ENCODE measurements around the gene FBXW2.

DNA sequence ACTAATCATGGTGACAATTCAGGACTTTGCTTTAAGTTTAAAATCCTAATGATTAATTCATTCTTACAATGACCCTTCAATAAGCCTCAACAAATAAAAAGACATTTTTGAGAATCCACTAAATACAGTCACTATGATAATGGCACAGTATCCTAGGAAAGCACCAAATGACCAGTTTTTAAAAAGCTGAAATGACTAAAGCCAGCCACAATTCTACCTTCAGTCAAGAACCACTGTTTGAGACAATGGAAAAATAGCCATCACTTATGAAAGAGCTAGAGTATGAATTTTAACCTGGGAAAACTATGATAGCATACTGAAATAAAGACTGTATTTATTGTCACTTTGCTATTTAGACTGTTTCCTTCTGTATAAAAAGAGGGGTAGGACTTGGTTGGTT is 14.0 kb downstream of the FBXW2 start:
- TF ChIP-seq, protein P1, sequence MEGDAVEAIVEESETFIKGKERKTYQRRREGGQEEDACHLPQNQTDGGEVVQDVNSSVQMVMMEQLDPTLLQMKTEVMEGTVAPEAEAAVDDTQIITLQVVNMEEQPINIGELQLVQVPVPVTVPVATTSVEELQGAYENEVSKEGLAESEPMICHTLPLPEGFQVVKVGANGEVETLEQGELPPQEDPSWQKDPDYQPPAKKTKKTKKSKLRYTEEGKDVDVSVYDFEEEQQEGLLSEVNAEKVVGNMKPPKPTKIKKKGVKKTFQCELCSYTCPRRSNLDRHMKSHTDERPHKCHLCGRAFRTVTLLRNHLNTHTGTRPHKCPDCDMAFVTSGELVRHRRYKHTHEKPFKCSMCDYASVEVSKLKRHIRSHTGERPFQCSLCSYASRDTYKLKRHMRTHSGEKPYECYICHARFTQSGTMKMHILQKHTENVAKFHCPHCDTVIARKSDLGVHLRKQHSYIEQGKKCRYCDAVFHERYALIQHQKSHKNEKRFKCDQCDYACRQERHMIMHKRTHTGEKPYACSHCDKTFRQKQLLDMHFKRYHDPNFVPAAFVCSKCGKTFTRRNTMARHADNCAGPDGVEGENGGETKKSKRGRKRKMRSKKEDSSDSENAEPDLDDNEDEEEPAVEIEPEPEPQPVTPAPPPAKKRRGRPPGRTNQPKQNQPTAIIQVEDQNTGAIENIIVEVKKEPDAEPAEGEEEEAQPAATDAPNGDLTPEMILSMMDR (IDR thresholded peaks at IDR 0.05) = no peak
- TF ChIP-seq EZH2 (IDR thresholded peaks at IDR 0.05; ENCODE audit: borderline replicate concordance, insufficient read depth, low read depth, low read length, poor library complexity, severe bottlenecking) = no peak
